C4-2B (cell line): Measurements from ENCODE around the gene PDZD2.
"Not testable (repeated sequence)": the region's sequence is repeated elsewhere in the genome, so short reads cannot be mapped to it uniquely, and the experiment has no call there.

ENCODE experiments used
- H3K27ac ChIP-seq: fragments of 450-650 bp; 2 replicates; pipeline ENCODE4 v1.5.1; 2017
- ZFX ChIP-seq: fragments of 450-650 bp; IDR thresholded peaks from 2 replicates; pipeline ENCODE4 v1.6.1; 2017
- TF ChIP-seq, protein P1 (sequence below): fragments of 450-650 bp; conservative IDR thresholded peaks from 2 replicates; pipeline ENCODE4 v1.5.1; 2017; ENCODE audit warnings: mild to moderate bottlenecking

PDZD2 gene

DNA sequence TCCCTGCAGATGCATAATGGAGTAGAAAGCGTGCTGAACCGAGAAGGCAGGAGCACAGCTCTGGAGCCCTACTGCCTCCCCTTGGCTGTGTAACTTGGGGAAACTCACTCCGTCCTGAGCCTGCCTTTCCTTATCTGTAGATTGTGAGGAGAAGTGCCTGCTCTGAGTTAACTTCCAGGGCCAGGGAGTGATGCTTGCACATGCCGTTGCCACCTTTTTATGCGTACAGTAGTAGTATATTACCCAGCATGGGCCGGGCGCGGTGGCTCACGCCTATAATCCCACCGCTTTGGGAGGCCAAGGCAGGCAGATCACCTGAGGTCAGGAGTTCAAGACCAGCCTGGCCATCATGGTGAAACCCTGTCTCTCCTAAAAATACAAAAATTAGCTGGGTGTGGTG lies 87.1 kb downstream of the PDZD2 start:
- no peak for TF ChIP-seq ZFX
- TF ChIP-seq, protein P1, sequence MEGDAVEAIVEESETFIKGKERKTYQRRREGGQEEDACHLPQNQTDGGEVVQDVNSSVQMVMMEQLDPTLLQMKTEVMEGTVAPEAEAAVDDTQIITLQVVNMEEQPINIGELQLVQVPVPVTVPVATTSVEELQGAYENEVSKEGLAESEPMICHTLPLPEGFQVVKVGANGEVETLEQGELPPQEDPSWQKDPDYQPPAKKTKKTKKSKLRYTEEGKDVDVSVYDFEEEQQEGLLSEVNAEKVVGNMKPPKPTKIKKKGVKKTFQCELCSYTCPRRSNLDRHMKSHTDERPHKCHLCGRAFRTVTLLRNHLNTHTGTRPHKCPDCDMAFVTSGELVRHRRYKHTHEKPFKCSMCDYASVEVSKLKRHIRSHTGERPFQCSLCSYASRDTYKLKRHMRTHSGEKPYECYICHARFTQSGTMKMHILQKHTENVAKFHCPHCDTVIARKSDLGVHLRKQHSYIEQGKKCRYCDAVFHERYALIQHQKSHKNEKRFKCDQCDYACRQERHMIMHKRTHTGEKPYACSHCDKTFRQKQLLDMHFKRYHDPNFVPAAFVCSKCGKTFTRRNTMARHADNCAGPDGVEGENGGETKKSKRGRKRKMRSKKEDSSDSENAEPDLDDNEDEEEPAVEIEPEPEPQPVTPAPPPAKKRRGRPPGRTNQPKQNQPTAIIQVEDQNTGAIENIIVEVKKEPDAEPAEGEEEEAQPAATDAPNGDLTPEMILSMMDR, result no peak
- H3K27ac ChIP-seq, result no peak overlapping the region

GRCh38 chr5:31726952-31727351 lies 88.0 kb downstream of the PDZD2 start:
- TF ChIP-seq, protein P1, result no peak
- no peak for TF ChIP-seq ZFX
- no peak overlapping the region for H3K27ac ChIP-seq

- no peak overlapping the region for H3K27ac ChIP-seq
- TF ChIP-seq, protein P1, result no peak
- TF ChIP-seq ZFX, result no peak
Observed at GRCh38 chr5:31728039-31728438, 89.1 kb downstream of the PDZD2 start.

GRCh38 chr5:31728806-31729205 lies 89.9 kb downstream of the PDZD2 start:
- not testable (repeated sequence) for H3K27ac ChIP-seq

GRCh38 chr5:31730139-31730538 lies 91.2 kb downstream of the PDZD2 start:
- TF ChIP-seq ZFX, result no peak
- TF ChIP-seq, protein P1, result no peak
- no peak overlapping the region for H3K27ac ChIP-seq

DNA sequence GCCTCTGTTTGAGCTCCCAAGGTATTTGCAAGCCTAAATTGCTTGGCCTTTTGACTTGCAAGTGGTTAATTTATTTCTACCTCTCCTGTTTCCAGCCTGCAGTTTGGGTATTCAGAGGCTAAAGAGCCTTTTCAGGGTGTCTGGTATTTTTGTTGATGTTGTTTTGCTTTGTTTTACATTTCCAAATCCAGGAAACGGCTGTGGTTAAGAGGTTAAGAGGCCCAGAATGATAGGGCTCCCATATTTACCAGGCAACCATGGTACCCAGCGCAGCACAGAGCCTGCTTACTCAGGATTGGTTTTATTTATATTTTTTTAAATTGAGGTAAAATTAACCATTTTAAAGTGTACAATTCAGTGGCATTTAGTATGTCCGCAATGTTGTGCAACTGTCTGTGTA lies 92.1 kb downstream of the PDZD2 start:
- no peak overlapping the region for H3K27ac ChIP-seq
- no peak for TF ChIP-seq ZFX
- TF ChIP-seq, protein P1, result no peak

DNA sequence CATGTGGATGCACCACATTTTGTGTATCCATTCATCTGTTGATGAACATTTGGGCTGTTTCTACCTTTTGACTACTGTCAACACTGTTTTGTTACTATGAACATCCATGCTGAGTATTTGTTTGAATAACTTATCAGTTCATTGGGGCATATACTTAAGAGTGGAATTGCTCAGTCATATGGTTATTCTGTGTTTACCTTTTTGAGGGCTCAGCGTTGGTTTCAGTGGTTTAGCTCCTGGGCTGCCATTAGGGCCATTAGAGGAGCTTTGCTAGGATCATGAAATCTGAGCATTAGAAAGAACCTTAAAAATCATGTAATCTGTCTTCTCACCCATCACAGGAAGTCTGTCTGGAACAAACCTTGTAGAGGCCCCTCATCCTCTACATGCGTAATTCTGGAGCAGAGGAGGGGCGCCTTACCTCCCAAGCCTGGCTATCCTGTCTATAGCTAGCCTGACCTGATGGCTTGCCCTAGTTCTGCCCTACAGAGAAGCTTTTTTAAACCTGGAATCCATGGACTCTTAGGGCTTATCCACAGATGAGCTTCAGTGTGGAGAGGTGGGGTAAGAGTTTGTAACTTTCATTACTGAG lies 92.9 kb downstream of the PDZD2 start:
- H3K27ac ChIP-seq, result no peak overlapping the region
- no peak for TF ChIP-seq ZFX
- TF ChIP-seq, protein P1, result no peak

DNA sequence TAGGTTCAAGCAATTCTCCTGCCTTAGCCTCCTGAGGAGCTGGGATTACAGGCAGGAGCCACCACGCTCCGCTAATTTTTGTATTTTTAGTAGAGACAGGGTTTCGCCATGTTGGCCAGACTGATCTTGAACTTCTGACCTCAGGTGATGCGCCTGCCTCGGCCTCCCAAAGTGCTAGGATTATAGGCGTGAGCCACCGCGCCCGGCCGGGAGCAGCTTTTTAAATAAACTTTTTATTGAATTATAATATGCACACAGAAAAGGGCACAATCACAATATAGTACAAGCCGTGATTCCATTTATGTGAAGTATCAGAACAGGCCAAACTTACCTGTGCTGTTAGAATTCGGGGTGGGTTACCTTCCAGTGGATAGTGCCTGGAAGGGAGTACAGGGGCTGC lies 93.9 kb downstream of the PDZD2 start:
- not testable (repeated sequence) for H3K27ac ChIP-seq

DNA sequence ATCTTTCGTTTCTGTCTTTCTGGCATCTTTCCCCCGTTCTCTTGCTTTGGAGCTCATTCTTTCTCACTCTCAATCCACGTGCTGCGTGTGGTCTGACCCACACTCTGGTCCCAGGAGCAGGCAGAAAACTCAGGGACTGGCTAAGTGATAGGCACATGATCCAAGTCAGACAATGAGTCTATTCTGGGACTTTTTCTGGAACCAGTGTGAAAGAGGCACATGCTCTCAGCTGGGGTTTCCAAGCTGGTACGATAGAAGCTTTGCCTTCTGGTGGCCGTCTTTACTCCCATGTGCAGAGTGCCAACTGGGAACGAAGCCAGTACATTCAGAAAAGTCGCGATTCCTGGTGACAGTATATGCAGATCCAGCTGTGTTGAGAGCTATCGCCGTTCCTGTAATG lies 94.4 kb downstream of the PDZD2 start:
- TF ChIP-seq, protein P1, result no peak
- no peak for TF ChIP-seq ZFX
- no peak overlapping the region for H3K27ac ChIP-seq
